Spleen (tissue), 13 donors: ENCODE results near the gene SPATA31A6. TPM values are rescaled to one million over a fixed set of nuclear protein-coding genes. Genes with fewer than 3 reads are reported as not detected.
A peak's percentile ranks its signal among the peaks of the same experiment; 100 is the strongest.
"Not testable (repeated sequence)": the region's sequence is repeated elsewhere in the genome, so short reads cannot be mapped to it uniquely, and the experiment has no call there.

Experiments
- DNase-seq: peaks from one replicate; pipeline ENCODE4 v3.0.0-alpha.2; 2020
- H3K27ac ChIP-seq, 8 donors: fragments of 200-600 bp; sonication (generic) in 7 of 8; 1 replicate in 4 of 8; 2 replicates in 4 of 8; pipeline versions ENCODE4 v1.5.0 to v1.8.0; 2016 to 2021; ENCODE audit warnings: inconsistent platforms in 4 of 8, mild to moderate bottlenecking in 4 of 8, moderate library complexity in 1 of 8
- H3K27me3 ChIP-seq, 7 donors: fragments of 200-600 bp; sonication (generic) in 6 of 7; replicated peaks in 1 of 7; 1 replicate in 4 of 7; 2 replicates in 3 of 7; pipeline versions ENCODE4 v1.5.0 to v1.8.0; 2016 to 2021; ENCODE audit warnings: inconsistent platforms in 3 of 7, mild to moderate bottlenecking in 1 of 7
- H3K36me3 ChIP-seq, 6 donors: fragments of 200-600 bp; sonication (generic) in 5 of 6; 1 replicate in 4 of 6; 2 replicates in 2 of 6; pipeline versions ENCODE4 v1.5.0 to v1.8.0; 2016 to 2021; ENCODE audit warnings: inconsistent platforms in 2 of 6
- H3K4me1 ChIP-seq, 6 donors: fragments of 200-600 bp; sonication (generic) in 5 of 6; 1 replicate in 3 of 6; 2 replicates in 3 of 6; pipeline versions ENCODE4 v1.5.0 to v1.8.0; 2016 to 2021; ENCODE audit warnings: inconsistent platforms in 3 of 6
- H3K4me3 ChIP-seq, 8 donors: fragments of 200-600 bp; sonication (generic) in 7 of 8; 1 replicate in 4 of 8; 2 replicates in 4 of 8; pipeline versions ENCODE4 v1.5.0 to v1.8.0; 2016 to 2021; ENCODE audit warnings: inconsistent platforms in 4 of 8, mild to moderate bottlenecking in 4 of 8, moderate library complexity in 2 of 8
- H3K9me3 ChIP-seq, 8 donors: fragments of 200-600 bp; sonication (generic) in 7 of 8; 1 replicate in 4 of 8; 2 replicates in 4 of 8; pipeline versions ENCODE4 v1.5.0 to v1.8.0; 2016 to 2021; ENCODE audit warnings: inconsistent platforms in 4 of 8
- CTCF ChIP-seq, 11 experiments: fragments of 200-600 bp in 7 of 11; fragments of 450-650 bp in 4 of 11; sonication (generic) in 4 of 11; IDR thresholded peaks in 8 of 11; conservative IDR thresholded peaks in 3 of 11; 1 replicate in 7 of 11; 2 replicates in 4 of 11; pipeline versions ENCODE4 v1.4.0 to v1.8.0; 2016 to 2021; ENCODE audit warnings: antibody characterized with exemption in 11 of 11, inconsistent platforms in 4 of 11, mild to moderate bottlenecking in 1 of 11
- WGBS, 5 donors: extraction: QIAGEN DNeasy Blood & Tissue Kit in 3 of 5; methylation state at CpG; one replicate each; pipeline versions ENCODE4 v1.1.5 to v1.1.7; 2013 to 2018; 5-methylcytosine and 5-hydroxymethylcytosine counted together
- intact Hi-C: fragments of 100-400 bp; cut with DNase I; formaldehyde crosslinking; loops from one replicate; pipeline ENCODE4 v1.15.0; 2023; ENCODE audit warnings: low total_unique reads
- long read RNA-seq, 2 donors: transcript quantifications; one replicate each; lab custom pipeline, GENCODE V29; 2026
- polyA plus RNA-seq, 3 donors: library from polyadenylated mRNA; stranded (reverse); fragments of 200-250 nt; gene quantifications; one replicate each; pipeline ENCODE4 v1.2.1, GENCODE V29; 2013
- total RNA-seq, 7 donors: library from RNA; depleted of rRNA in 3 of 7; stranded (reverse); fragments of >200 nt in 3 of 7; fragmentation: NEBNext Ultra II Directional in 4 of 7; extraction: Animal tissue kit (Norgen Biotek cat#: 25700) in 4 of 7; gene quantifications; one replicate each; pipeline versions ENCODE4 v1.1.0 to v1.2.1, GENCODE V29; 2016 to 2021
- donor health status: healthy with polysubstance abuse.
- donor health status: DM: no; HTN: no; CAD: no; lungs with moderate emphysema.
- donor health status: DM: no; HTN: no; CAD: no.
- donor health status: Bipolar disorder and iron deficiency.
- donor health status: healthy.
- donor health status: DM: no; HTN: no; CAD: no.
- donor health status: DM: yes; HTN: yes; CAD: no.

SPATA31A6 gene
- total RNA-seq, result not detected
- polyA plus RNA-seq, result not detected
- long read RNA-seq, donor 1, result 0 reads
- long read RNA-seq, donor 2, result 0 reads

GRCh38 chr9:42183359-42183758, at the start of gene SPATA31A6:
Gene SPATA31A6, plus strand, starts transcription at chr9:42183659. Its CDS starts 29 bp downstream, at chr9:42183688.
- H3K4me3 ChIP-seq, H3K4me1 ChIP-seq, intact Hi-C loops, DNase-seq, H3K36me3 ChIP-seq, H3K27ac ChIP-seq, H3K9me3 ChIP-seq, H3K27me3 ChIP-seq: not testable (repeated sequence)
- 74 to 93% (median 88%) methylated on average over 2 to 4 of the region's 5 CpGs for WGBS, 5 donors

- H3K4me1 ChIP-seq, H3K27ac ChIP-seq, H3K27me3 ChIP-seq, intact Hi-C loops, H3K4me3 ChIP-seq, DNase-seq, H3K36me3 ChIP-seq, H3K9me3 ChIP-seq: not testable (repeated sequence)
- peak in 2 of 11 experiments; percentile 7 to 15 for TF ChIP-seq CTCF (IDR thresholded peaks at IDR 0.05 in 8 of 11, conservative IDR thresholded peaks at IDR 0.05 in 3 of 11)
- WGBS, 5 donors, result 8 to 20% methylated on average over 1 of the region's 1 CpG; no CpG with 5 or more reads in 3 of the 5 donors
Observed at GRCh38 chr9:42160299-42160698, 23.2 kb upstream of the SPATA31A6 start.

- DNase-seq, H3K27me3 ChIP-seq, H3K9me3 ChIP-seq, H3K4me3 ChIP-seq, H3K4me1 ChIP-seq, H3K36me3 ChIP-seq, H3K27ac ChIP-seq, intact Hi-C loops: not testable (repeated sequence)
- 14 to 28% (median 18%) methylated on average over 2 of the region's 2 CpGs for WGBS, 5 donors
Observed at GRCh38 chr9:42219861-42220260, 36.4 kb downstream of the SPATA31A6 start.

GRCh38 chr9:42223230-42223629, 39.8 kb downstream of the SPATA31A6 start:
- 87 to 95% (median 93%) methylated on average over 8 to 10 of the region's 10 CpGs for WGBS, 5 donors
- DNase-seq, intact Hi-C loops, H3K36me3 ChIP-seq, H3K4me3 ChIP-seq, H3K27me3 ChIP-seq, H3K4me1 ChIP-seq, H3K9me3 ChIP-seq, H3K27ac ChIP-seq: not testable (repeated sequence)

GRCh38 chr9:42233031-42233430, 49.6 kb downstream of the SPATA31A6 start:
- WGBS, 5 donors, result 36 to 60% (median 55%) methylated on average over 4 of the region's 4 CpGs
- H3K4me3 ChIP-seq, H3K27ac ChIP-seq, H3K36me3 ChIP-seq, intact Hi-C loops, H3K27me3 ChIP-seq, H3K4me1 ChIP-seq, H3K9me3 ChIP-seq, DNase-seq: not testable (repeated sequence)

GRCh38 chr9:42234610-42235009, 51.2 kb downstream of the SPATA31A6 start:
- H3K27ac ChIP-seq, H3K27me3 ChIP-seq, H3K4me1 ChIP-seq, intact Hi-C loops, H3K4me3 ChIP-seq, H3K9me3 ChIP-seq, H3K36me3 ChIP-seq, DNase-seq: not testable (repeated sequence)

GRCh38 chr9:42235352-42235991, 52.0 kb downstream of the SPATA31A6 start:
- H3K4me1 ChIP-seq, H3K27ac ChIP-seq: not testable (repeated sequence)

GRCh38 chr9:42236097-42236496, 52.6 kb downstream of the SPATA31A6 start:
- intact Hi-C loops, result not testable (repeated sequence)

More at GRCh38 chr9:42235352-42235991, 52.0 kb downstream of the SPATA31A6 start:
- H3K27me3 ChIP-seq, H3K9me3 ChIP-seq, intact Hi-C loops, DNase-seq, H3K36me3 ChIP-seq, H3K4me3 ChIP-seq: not testable (repeated sequence)
- WGBS, 5 donors, result no CpG with 5 or more reads among the region's 1 CpG

GRCh38 chr9:42237381-42237780, 53.9 kb downstream of the SPATA31A6 start:
- H3K27ac ChIP-seq, H3K36me3 ChIP-seq, DNase-seq, H3K27me3 ChIP-seq, H3K4me3 ChIP-seq, intact Hi-C loops, H3K4me1 ChIP-seq, H3K9me3 ChIP-seq: not testable (repeated sequence)
- 78 to 92% (median 88%) methylated on average over 3 of the region's 3 CpGs for WGBS, 5 donors

More at GRCh38 chr9:42236097-42236496, 52.6 kb downstream of the SPATA31A6 start:
- not testable (repeated sequence) for H3K27me3 ChIP-seq, H3K36me3 ChIP-seq, H3K27ac ChIP-seq, H3K9me3 ChIP-seq, H3K4me1 ChIP-seq, DNase-seq, H3K4me3 ChIP-seq

- H3K9me3 ChIP-seq, H3K27ac ChIP-seq, H3K27me3 ChIP-seq, H3K4me3 ChIP-seq, H3K4me1 ChIP-seq, intact Hi-C loops, DNase-seq, H3K36me3 ChIP-seq: not testable (repeated sequence)
- 85 to 89% (median 87%) methylated on average over 2 of the region's 2 CpGs for WGBS, 5 donors
Observed at GRCh38 chr9:42238862-42239261, 55.4 kb downstream of the SPATA31A6 start.
